ENCODE results near the gene AIG1. TPM values are rescaled to one million over a fixed set of nuclear protein-coding genes. Genes with fewer than 3 reads are reported as not detected.
"Not testable (repeated sequence)": the region's sequence is repeated elsewhere in the genome, so short reads cannot be mapped to it uniquely, and the experiment has no call there.

Gene AIG1
- total RNA-seq, 2 donors from 2014 or later, result 11.9 to 13.5 TPM

DNA sequence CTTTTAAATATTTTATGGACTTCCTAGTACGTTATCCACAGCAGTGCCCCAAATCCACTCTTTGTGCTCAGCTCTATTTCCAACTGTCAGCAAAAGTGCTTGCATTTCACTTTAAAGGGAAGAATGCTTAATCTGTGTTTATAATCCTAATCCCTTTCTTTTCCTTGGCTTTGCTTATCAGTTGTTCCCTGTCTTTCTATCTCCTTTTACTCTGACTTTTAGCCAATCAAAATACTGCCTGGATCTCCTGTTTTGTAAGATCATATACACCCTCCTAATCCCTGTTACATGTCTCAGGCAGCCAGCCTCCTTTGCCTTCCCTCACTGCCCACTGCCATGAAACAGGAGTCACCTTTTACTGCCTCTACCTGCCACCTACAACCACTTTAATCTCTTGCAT, 102.9 kb downstream of the AIG1 start:
- Histone ChIP-seq H3K9me3 (no peaks in the 10 kb centered on the region), H3K36me3 (replicated peaks in 1 of 2; ENCODE audit: insufficient read depth in 1 of 2, low read depth in 2 of 2) (no peaks in the 10 kb centered on the region), H3K27me3 (no peaks in the 10 kb centered on the region), H3K27ac (no peak overlapping the region), H3K4me1 (no peaks in the 10 kb centered on the region), H3K4me3 (no peak overlapping the region)
- TF ChIP-seq POLR2A (IDR thresholded peaks at IDR 0.05), result no peak
- TF ChIP-seq, protein P1, sequence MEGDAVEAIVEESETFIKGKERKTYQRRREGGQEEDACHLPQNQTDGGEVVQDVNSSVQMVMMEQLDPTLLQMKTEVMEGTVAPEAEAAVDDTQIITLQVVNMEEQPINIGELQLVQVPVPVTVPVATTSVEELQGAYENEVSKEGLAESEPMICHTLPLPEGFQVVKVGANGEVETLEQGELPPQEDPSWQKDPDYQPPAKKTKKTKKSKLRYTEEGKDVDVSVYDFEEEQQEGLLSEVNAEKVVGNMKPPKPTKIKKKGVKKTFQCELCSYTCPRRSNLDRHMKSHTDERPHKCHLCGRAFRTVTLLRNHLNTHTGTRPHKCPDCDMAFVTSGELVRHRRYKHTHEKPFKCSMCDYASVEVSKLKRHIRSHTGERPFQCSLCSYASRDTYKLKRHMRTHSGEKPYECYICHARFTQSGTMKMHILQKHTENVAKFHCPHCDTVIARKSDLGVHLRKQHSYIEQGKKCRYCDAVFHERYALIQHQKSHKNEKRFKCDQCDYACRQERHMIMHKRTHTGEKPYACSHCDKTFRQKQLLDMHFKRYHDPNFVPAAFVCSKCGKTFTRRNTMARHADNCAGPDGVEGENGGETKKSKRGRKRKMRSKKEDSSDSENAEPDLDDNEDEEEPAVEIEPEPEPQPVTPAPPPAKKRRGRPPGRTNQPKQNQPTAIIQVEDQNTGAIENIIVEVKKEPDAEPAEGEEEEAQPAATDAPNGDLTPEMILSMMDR (IDR thresholded peaks at IDR 0.05), result no peak
- no peak for DNase-seq
- WGBS, 2 donors, result 0 to 25% methylated on average over 1 of the region's 1 CpG
- no peak for ATAC-seq
- intact Hi-C loops (cut with DNase I), result no loop called here

DNA sequence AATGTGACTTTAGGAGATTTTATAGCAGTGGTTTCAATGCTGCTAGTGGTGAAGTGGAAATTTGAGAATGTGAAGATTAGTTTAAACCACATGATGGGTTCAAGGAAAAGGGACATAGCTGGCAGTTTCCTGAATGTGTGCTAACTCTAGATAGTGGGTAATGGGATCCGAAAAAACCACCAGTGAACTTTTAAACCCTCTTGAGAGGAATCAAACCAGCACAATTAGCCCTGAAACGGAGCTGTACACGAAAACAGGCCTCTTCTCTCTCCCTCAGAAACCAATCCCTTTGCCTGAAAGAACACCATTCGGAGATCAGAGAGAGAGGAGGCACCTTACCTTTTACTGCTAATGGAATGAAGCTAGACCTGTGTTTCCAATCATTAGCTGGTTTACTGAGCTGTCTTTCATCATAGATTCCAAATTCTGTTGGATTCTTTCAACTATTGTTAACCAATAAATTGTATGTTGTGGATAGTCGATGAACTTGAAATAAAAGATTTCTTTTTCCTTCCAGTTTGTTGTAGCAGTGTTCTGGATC, 103.9 kb downstream of the AIG1 start:
- H3K27me3 ChIP-seq, result no peaks in the 10 kb centered on the region
- intact Hi-C loops (cut with DNase I), result no loop called here
- TF ChIP-seq, protein P1 (IDR thresholded peaks at IDR 0.05), result no peak
- no peak for TF ChIP-seq POLR2A (IDR thresholded peaks at IDR 0.05)
- H3K9me3 ChIP-seq, result no peaks in the 10 kb centered on the region
- DNase-seq, result no peak
- H3K36me3 ChIP-seq (replicated peaks in 1 of 2; ENCODE audit: insufficient read depth in 1 of 2, low read depth in 2 of 2), result no peaks in the 10 kb centered on the region
- H3K27ac ChIP-seq, result no peak overlapping the region
- WGBS, 2 donors, result 84 to 87% methylated on average over 5 of the region's 5 CpGs
- ATAC-seq, result no peak
- no peak overlapping the region for H3K4me3 ChIP-seq
- H3K4me1 ChIP-seq, result no peaks in the 10 kb centered on the region

DNA sequence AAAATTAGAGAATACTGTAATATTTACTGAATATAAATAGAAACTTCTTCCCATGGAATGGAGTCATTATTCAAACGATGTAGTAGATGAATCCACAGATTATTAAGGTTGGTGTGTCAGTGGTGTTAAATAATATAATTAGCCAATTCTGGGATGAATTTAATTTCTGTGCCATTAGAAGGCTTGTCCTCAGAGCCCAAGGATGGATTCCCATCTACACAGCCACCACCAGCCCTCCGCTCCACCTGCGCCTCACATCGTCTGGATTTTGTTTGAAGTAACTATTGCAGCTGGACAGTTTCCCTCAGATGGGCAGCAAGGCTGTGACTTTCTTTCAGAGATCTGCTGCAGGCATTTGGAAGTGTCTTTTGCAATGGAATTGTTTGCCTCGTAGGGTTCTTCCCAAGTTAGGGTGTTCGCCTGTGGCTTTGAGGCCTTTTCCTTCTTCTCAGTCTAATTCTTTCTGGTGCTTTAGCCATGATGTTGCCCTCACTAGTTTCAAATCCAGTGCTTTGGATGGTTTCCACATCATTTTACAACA, 104.7 kb downstream of the AIG1 start:
- Histone ChIP-seq H3K36me3 (replicated peaks in 1 of 2; ENCODE audit: insufficient read depth in 1 of 2, low read depth in 2 of 2) (no peaks in the 10 kb centered on the region), H3K27ac (no peak overlapping the region), H3K4me3 (no peak overlapping the region), H3K27me3 (no peaks in the 10 kb centered on the region), H3K4me1 (no peaks in the 10 kb centered on the region), H3K9me3 (no peaks in the 10 kb centered on the region)
- ATAC-seq, result no peak
- TF ChIP-seq, protein P1 (IDR thresholded peaks at IDR 0.05), result no peak
- no peak for TF ChIP-seq POLR2A (IDR thresholded peaks at IDR 0.05)
- DNase-seq, result no peak
- WGBS, 2 donors, result 93% methylated on average over 6 of the region's 6 CpGs
- intact Hi-C loops (cut with DNase I), result no loop called here

DNA sequence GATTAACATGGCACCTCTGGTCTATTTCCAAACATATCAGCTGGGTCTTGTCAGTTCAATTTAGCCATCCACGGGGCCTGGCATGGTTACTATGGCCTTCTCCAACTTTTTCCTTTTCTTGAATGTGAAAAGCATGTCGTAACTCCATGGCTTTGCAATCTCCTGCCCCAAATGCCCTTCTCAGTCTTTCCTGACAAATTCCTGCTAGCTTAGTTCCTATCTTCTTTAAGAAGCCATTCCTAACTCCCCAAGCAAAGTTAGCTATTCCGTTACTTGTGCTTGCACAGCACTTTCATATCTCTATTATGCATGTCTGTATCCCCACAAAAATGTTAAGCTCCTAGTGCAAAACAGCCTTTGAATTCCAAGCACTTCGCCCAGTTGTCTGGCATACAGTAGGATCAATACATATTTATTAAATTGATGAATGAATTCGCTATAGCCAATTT, 105.6 kb downstream of the AIG1 start:
- DNase-seq, result no peak
- Histone ChIP-seq H3K9me3 (no peaks in the 10 kb centered on the region), H3K4me3 (no peak overlapping the region), H3K27ac (no peak overlapping the region), H3K4me1 (no peaks in the 10 kb centered on the region), H3K27me3 (no peaks in the 10 kb centered on the region), H3K36me3 (replicated peaks in 1 of 2; ENCODE audit: insufficient read depth in 1 of 2, low read depth in 2 of 2) (no peaks in the 10 kb centered on the region)
- intact Hi-C loops (cut with DNase I), result no loop called here
- TF ChIP-seq, protein P1 (IDR thresholded peaks at IDR 0.05), result no peak
- no peak for TF ChIP-seq POLR2A (IDR thresholded peaks at IDR 0.05)
- 91 to 93% methylated on average over 5 of the region's 5 CpGs for WGBS, 2 donors
- ATAC-seq, result no peak

DNA sequence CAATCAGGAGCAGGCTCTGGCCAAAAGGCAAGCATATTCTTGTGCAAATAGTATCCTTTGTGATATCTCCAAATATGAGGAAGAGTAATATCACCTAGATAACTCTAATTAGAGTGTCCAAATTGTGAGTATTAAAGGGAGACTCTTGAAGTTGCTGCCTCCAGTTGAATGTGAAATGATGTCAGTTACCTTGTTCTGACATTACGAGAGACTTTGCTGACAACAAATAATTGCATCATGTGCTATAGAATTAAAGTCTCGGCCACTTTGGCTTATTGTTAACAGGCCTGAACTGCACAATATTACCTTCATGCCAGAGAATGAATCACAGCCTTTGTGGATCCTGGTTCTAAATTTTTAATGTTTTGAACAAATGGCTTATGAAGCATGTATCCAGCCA, 106.5 kb downstream of the AIG1 start:
- no peak for ATAC-seq
- 91 to 98% methylated on average over 2 of the region's 2 CpGs for WGBS, 2 donors
- Histone ChIP-seq H3K9me3 (no peaks in the 10 kb centered on the region), H3K4me1 (no peaks in the 10 kb centered on the region), H3K4me3 (no peak overlapping the region), H3K27ac (no peak overlapping the region), H3K27me3 (no peaks in the 10 kb centered on the region), H3K36me3 (replicated peaks in 1 of 2; ENCODE audit: insufficient read depth in 1 of 2, low read depth in 2 of 2) (no peaks in the 10 kb centered on the region)
- intact Hi-C loops (cut with DNase I), result no loop called here
- TF ChIP-seq, protein P1 (IDR thresholded peaks at IDR 0.05), result no peak
- TF ChIP-seq POLR2A (IDR thresholded peaks at IDR 0.05), result no peak
- DNase-seq, result no peak

DNA sequence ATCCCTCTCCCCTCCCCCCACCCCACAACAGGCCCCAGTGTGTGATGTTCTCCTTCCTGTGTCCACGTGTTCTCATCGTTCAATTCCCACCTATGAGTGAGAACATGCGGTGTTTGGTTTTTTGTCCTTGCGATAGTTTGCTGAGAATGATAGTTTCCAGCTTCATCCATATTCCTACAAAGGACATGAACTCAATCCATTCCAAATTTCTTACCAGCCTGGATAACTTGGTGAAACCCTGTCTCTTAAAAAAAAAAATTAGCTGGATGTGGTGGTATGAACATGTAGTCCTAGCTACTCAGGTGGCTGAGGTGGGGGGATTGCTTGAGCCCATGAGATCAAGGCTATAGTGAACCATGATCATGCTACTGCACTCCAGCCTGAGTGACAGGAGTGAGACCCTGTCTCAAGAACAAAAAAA, 107.7 kb downstream of the AIG1 start:
- H3K4me3 ChIP-seq; H3K9me3 ChIP-seq; H3K4me1 ChIP-seq; DNase-seq; H3K27me3 ChIP-seq; intact Hi-C loops (cut with DNase I); H3K36me3 ChIP-seq (replicated peaks in 1 of 2; ENCODE audit: insufficient read depth in 1 of 2, low read depth in 2 of 2); H3K27ac ChIP-seq; ATAC-seq: not testable (repeated sequence)
- WGBS, 2 donors, result 84 to 97% methylated on average over 4 of the region's 4 CpGs

Measured in body of pancreas (tissue), 4 donors.